HEK293 (cell line): ENCODE results near the gene GLRX2.

Experiments used
- CTCF ChIA-PET: fragments of 350-600 bp; formaldehyde crosslinking; extraction: SDS; loops from one replicate; lab custom pipeline; 2021; ENCODE audit warnings: antibody characterized with exemption; lab: Yijun Ruan, JAX
- POLR2A ChIA-PET: fragments of 300-600 bp; formaldehyde crosslinking; extraction: SDS; loops from one replicate; lab custom pipeline; 2020; ENCODE audit warnings: antibody characterized with exemption, inconsistent platforms; lab: Yijun Ruan, JAX
- H3K27ac ChIP-seq: fragments of 200-500 bp; sonication (Bioruptor generic); 2 replicates; pipeline ENCODE4 v1.5.1; 2014; ENCODE audit warnings: low read depth, low read length, control low read depth, inconsistent platforms; ENCODE audit errors: extremely low read depth
- H3K36me3 ChIP-seq, 2 experiments: fragments of 200-500 bp in 1 of 2; sonication (Bioruptor generic) in 1 of 2; 1 replicate in 1 of 2; 2 replicates in 1 of 2; pipeline ENCODE4 v1.5.1; 2014 to 2017; ENCODE audit warnings: inconsistent platforms in 2 of 2, low read length in 2 of 2; ENCODE audit not compliant: control insufficient read depth in 2 of 2, insufficient read depth in 1 of 2
- H3K4me1 ChIP-seq: fragments of 200-500 bp; sonication (Bioruptor generic); 2 replicates; pipeline ENCODE4 v1.5.1; 2014; ENCODE audit warnings: mild to moderate bottlenecking, low read length, inconsistent platforms; ENCODE audit not compliant: control insufficient read depth, insufficient read depth
- H3K4me3 ChIP-seq: 2 replicates; pipeline ENCODE4 v1.5.1; 2011; ENCODE audit warnings: low read depth, mild to moderate bottlenecking, control low read depth, low read length, moderate library complexity
- H3K9me3 ChIP-seq: fragments of 200-500 bp; sonication (Bioruptor generic); 2 replicates; pipeline ENCODE4 v1.5.1; 2014; ENCODE audit warnings: low read depth, low read length, inconsistent platforms; ENCODE audit not compliant: control insufficient read depth, insufficient read depth
- BCL11A ChIP-seq: fragments of 450-650 bp; formaldehyde crosslinking; IDR thresholded peaks from 2 replicates; pipeline ENCODE4 v1.5.1; 2016; ENCODE audit warnings: low read depth, missing biosample characterization, missing genetic modification characterization
- GFI1B ChIP-seq: fragments of 450-650 bp; formaldehyde crosslinking; IDR thresholded peaks from 2 replicates; pipeline ENCODE4 v1.5.1; 2016; ENCODE audit warnings: missing biosample characterization, missing genetic modification characterization
- GLIS1 ChIP-seq: fragments of 450-650 bp; formaldehyde crosslinking; IDR thresholded peaks from 2 replicates; pipeline ENCODE4 v1.5.1; 2016; ENCODE audit warnings: missing biosample characterization, missing genetic modification characterization
- IKZF3 ChIP-seq: fragments of 450-650 bp; IDR thresholded peaks from 2 replicates; pipeline ENCODE4 v1.5.0; 2018; ENCODE audit warnings: missing biosample characterization, mild to moderate bottlenecking, missing genetic modification characterization, moderate library complexity
- KLF1 ChIP-seq: fragments of 450-650 bp; formaldehyde crosslinking; IDR thresholded peaks from 2 replicates; pipeline ENCODE4 v1.5.1; 2016; ENCODE audit warnings: missing biosample characterization, missing genetic modification characterization
- KLF16 ChIP-seq: fragments of 450-650 bp; formaldehyde crosslinking; IDR thresholded peaks from 2 replicates; pipeline ENCODE4 v1.5.1; 2017; ENCODE audit warnings: missing biosample characterization, missing genetic modification characterization
- MEIS1 ChIP-seq: sonication (generic); formaldehyde crosslinking; IDR thresholded peaks from 2 replicates; pipeline ENCODE4 v1.8.1; 2022; ENCODE audit warnings: missing genetic modification reagents, mild to moderate bottlenecking, borderline replicate concordance
- MZF1 ChIP-seq: fragments of 450-650 bp; formaldehyde crosslinking; IDR thresholded peaks from 2 replicates; pipeline ENCODE4 v1.5.1; 2017; ENCODE audit warnings: missing biosample characterization, missing genetic modification characterization, borderline replicate concordance
- SALL2 ChIP-seq: fragments of 450-650 bp; formaldehyde crosslinking; IDR thresholded peaks from 2 replicates; pipeline ENCODE4 v1.5.0; 2017; ENCODE audit warnings: missing biosample characterization, mild to moderate bottlenecking, missing genetic modification characterization, borderline replicate concordance
- TCF7L2 ChIP-seq: IDR thresholded peaks from 2 replicates; pipeline ENCODE4 v1.6.1; 2011; ENCODE audit warnings: low read depth, mild to moderate bottlenecking, inconsistent platforms, low read length, moderate library complexity, borderline replicate concordance
- ZBTB17 ChIP-seq: fragments of 450-650 bp; formaldehyde crosslinking; IDR thresholded peaks from 2 replicates; pipeline ENCODE4 v1.5.1; 2016; ENCODE audit warnings: missing biosample characterization, missing genetic modification characterization
- ZBTB48 ChIP-seq: fragments of 450-650 bp; formaldehyde crosslinking; IDR thresholded peaks from 2 replicates; pipeline ENCODE4 v1.5.1; 2016; ENCODE audit warnings: missing biosample characterization, missing genetic modification characterization
- ZFHX2 ChIP-seq: fragments of 450-650 bp; formaldehyde crosslinking; conservative IDR thresholded peaks from 2 replicates; pipeline ENCODE4 v1.5.1; 2016; ENCODE audit warnings: missing biosample characterization, missing genetic modification characterization
- ZNF140 ChIP-seq: fragments of 450-650 bp; formaldehyde crosslinking; IDR thresholded peaks from 2 replicates; pipeline ENCODE4 v1.5.1; 2016; ENCODE audit warnings: missing biosample characterization, missing genetic modification characterization
- ZNF2 ChIP-seq: fragments of 450-650 bp; formaldehyde crosslinking; IDR thresholded peaks from 2 replicates; pipeline ENCODE4 v1.5.1; 2016; ENCODE audit warnings: missing biosample characterization, missing genetic modification characterization
- ZNF214 ChIP-seq: fragments of 450-650 bp; formaldehyde crosslinking; IDR thresholded peaks from 2 replicates; pipeline ENCODE4 v1.5.1; 2017; ENCODE audit warnings: missing biosample characterization, mild to moderate bottlenecking, missing genetic modification characterization, borderline replicate concordance
- ZNF596 ChIP-seq: fragments of 450-650 bp; IDR thresholded peaks from 2 replicates; pipeline ENCODE4 v1.5.0; 2018; ENCODE audit warnings: missing biosample characterization, mild to moderate bottlenecking, missing genetic modification characterization, moderate library complexity
- ZNF701 ChIP-seq: fragments of 450-650 bp; formaldehyde crosslinking; IDR thresholded peaks from 2 replicates; pipeline ENCODE4 v1.5.1; 2016; ENCODE audit warnings: missing biosample characterization, missing genetic modification characterization
- TF ChIP-seq, protein P1 (sequence below): fragments of 450-650 bp; formaldehyde crosslinking; IDR thresholded peaks from 2 replicates; pipeline ENCODE4 v1.5.1; 2016; ENCODE audit warnings: missing biosample characterization, missing genetic modification characterization
- TF ChIP-seq, protein P2 (sequence below): fragments of 450-650 bp; formaldehyde crosslinking; IDR thresholded peaks from 2 replicates; pipeline ENCODE4 v1.5.1; 2016; ENCODE audit warnings: missing biosample characterization, missing genetic modification characterization, low read depth
- TF ChIP-seq, protein P3 (sequence below): fragments of 450-650 bp; formaldehyde crosslinking; IDR thresholded peaks from 2 replicates; pipeline ENCODE4 v1.5.1; 2016; ENCODE audit warnings: missing biosample characterization, missing genetic modification characterization
- TF ChIP-seq, protein P4 (sequence below): fragments of 450-650 bp; formaldehyde crosslinking; IDR thresholded peaks from 2 replicates; pipeline ENCODE4 v1.5.1; 2016; ENCODE audit warnings: missing biosample characterization, missing genetic modification characterization
- TF ChIP-seq, protein P5 (sequence below): IDR thresholded peaks from 2 replicates; pipeline ENCODE4 v1.6.1; 2011; ENCODE audit warnings: mild to moderate bottlenecking, low read depth, low read length, borderline replicate concordance
- TF ChIP-seq, protein P6 (sequence below): fragments of 450-650 bp; formaldehyde crosslinking; IDR thresholded peaks from 2 replicates; pipeline ENCODE4 v1.5.1; 2016; ENCODE audit warnings: missing biosample characterization, missing genetic modification characterization

Gene GLRX2, protein sequence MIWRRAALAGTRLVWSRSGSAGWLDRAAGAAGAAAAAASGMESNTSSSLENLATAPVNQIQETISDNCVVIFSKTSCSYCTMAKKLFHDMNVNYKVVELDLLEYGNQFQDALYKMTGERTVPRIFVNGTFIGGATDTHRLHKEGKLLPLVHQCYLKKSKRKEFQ

DNA sequence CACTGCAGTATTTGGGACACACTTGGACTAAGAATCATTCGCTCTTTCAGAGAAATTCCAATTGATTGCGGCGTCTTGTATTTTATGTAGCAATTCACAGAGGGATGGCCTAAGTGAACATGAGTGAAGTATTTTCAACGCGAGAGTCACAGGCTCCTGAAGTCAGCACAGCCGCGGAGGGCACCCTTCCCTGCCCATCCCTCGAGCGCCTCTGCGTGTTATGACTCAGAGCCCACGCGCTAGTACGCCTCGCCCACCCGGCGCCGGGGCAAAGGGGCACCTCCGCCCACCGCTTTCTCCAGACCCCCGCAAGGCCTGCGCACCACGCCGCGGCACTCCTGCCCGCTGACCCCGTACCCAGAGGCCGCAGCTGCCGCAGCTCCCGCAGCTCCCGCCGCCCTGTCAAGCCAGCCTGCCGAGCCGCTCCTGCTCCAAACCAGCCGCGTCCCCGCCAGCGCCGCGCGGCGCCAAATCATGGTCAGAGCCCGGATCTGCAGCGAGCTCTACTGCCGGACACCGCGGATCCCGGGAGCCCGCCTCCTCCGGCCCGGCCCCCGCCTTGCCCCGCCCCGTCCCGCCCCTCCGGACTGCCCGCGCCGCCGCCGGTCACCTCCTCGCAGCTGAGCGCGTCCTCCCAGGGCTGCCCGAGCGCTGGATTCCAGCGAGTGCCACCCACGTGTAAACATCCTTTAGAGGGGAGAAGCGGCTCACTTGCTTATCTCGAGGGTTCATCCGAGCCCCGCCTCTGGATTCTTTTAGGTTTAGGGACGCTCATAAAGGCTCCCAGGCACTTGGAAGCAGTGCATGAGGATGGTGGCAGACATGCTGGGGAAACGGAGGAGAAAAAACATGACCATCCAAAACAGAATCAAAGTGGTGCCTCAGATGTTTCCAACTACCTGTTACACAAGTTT, at the start of gene GLRX2:
GLRX2 (minus strand) TSS at position 508 of the 914 bp plus-strand sequence; CDS start at position 476, 32 bp downstream.
- ChIA-PET POLR2A (interaction anchor here (0.6 to 2.8 kb wide), 11 partner anchors 8 to 46 kb away, joined by 3 to 28 read pairs (median 7); partner anchors contain the start of genes CDC73, RO60 and UCHL5), CTCF (interaction anchor here (1.1 kb wide), 2 partner anchors 8 to 15 kb away, joined by 3 read pairs; no protein-coding TSS in a partner anchor)
- peak within 1 kb of the TSS; percentile 73 for H3K27ac ChIP-seq
- no peaks in the 10 kb centered on the region for H3K9me3 ChIP-seq
- H3K4me1 ChIP-seq, result no peaks in the 10 kb centered on the region
- peak within 1 kb of the TSS; percentile 77 for H3K4me3 ChIP-seq
- peaks cover 2 to 6% of the 10 kb centered on the region in 2 experiments; a peak in 2 of 3 replicates for H3K36me3 ChIP-seq
- TF ChIP-seq, protein P1, sequence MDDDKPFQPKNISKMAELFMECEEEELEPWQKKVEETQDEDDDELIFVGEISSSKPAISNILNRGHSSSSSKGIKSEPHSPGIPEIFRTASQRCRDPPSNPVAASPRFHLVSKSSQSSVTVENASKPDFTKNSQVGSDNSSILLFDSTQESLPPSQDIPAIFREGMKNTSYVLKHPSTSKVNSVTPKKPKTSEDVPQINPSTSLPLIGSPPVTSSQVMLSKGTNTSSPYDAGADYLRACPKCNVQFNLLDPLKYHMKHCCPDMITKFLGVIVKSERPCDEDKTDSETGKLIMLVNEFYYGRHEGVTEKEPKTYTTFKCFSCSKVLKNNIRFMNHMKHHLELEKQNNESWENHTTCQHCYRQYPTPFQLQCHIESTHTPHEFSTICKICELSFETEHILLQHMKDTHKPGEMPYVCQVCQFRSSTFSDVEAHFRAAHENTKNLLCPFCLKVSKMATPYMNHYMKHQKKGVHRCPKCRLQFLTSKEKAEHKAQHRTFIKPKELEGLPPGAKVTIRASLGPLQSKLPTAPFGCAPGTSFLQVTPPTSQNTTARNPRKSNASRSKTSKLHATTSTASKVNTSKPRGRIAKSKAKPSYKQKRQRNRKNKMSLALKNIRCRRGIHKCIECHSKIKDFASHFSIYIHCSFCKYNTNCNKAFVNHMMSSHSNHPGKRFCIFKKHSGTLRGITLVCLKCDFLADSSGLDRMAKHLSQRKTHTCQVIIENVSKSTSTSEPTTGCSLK, result no peak
- TF ChIP-seq MZF1 (peak; percentile 37; the same call in 1 of the 2 replicates), ZNF140 (tag by site-specific recombination) (no peak), GLIS1 (tag by site-specific recombination) (peak; percentile 39; the same call in 1 of the 2 replicates), MEIS1 (no peak), TCF7L2 (no peak), ZBTB48 (peak; percentile 50; the same call in 1 of the 2 replicates), IKZF3 (peak; percentile 51), KLF1 (tag by site-specific recombination) (peak; percentile 44), ZNF701 (no peak), ZFHX2 (peak; percentile 94), ZNF214 (no peak), ZNF596 (no peak), KLF16 (tag by site-specific recombination) (peak; percentile 29; the same call in 1 of the 2 replicates), SALL2 (tag by site-specific recombination) (no peak), ZBTB17 (peak; percentile 53), ZNF2 (tag by site-specific recombination) (no peak), BCL11A (tag by site-specific recombination) (no peak), GFI1B (tag by site-specific recombination) (no peak)
- TF ChIP-seq, protein P2, sequence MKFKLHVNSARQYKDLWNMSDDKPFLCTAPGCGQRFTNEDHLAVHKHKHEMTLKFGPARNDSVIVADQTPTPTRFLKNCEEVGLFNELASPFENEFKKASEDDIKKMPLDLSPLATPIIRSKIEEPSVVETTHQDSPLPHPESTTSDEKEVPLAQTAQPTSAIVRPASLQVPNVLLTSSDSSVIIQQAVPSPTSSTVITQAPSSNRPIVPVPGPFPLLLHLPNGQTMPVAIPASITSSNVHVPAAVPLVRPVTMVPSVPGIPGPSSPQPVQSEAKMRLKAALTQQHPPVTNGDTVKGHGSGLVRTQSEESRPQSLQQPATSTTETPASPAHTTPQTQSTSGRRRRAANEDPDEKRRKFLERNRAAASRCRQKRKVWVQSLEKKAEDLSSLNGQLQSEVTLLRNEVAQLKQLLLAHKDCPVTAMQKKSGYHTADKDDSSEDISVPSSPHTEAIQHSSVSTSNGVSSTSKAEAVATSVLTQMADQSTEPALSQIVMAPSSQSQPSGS, result no peak
- TF ChIP-seq, protein P3, sequence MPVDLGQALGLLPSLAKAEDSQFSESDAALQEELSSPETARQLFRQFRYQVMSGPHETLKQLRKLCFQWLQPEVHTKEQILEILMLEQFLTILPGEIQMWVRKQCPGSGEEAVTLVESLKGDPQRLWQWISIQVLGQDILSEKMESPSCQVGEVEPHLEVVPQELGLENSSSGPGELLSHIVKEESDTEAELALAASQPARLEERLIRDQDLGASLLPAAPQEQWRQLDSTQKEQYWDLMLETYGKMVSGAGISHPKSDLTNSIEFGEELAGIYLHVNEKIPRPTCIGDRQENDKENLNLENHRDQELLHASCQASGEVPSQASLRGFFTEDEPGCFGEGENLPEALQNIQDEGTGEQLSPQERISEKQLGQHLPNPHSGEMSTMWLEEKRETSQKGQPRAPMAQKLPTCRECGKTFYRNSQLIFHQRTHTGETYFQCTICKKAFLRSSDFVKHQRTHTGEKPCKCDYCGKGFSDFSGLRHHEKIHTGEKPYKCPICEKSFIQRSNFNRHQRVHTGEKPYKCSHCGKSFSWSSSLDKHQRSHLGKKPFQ (tag by site-specific recombination), result no peak
- TF ChIP-seq, protein P4, sequence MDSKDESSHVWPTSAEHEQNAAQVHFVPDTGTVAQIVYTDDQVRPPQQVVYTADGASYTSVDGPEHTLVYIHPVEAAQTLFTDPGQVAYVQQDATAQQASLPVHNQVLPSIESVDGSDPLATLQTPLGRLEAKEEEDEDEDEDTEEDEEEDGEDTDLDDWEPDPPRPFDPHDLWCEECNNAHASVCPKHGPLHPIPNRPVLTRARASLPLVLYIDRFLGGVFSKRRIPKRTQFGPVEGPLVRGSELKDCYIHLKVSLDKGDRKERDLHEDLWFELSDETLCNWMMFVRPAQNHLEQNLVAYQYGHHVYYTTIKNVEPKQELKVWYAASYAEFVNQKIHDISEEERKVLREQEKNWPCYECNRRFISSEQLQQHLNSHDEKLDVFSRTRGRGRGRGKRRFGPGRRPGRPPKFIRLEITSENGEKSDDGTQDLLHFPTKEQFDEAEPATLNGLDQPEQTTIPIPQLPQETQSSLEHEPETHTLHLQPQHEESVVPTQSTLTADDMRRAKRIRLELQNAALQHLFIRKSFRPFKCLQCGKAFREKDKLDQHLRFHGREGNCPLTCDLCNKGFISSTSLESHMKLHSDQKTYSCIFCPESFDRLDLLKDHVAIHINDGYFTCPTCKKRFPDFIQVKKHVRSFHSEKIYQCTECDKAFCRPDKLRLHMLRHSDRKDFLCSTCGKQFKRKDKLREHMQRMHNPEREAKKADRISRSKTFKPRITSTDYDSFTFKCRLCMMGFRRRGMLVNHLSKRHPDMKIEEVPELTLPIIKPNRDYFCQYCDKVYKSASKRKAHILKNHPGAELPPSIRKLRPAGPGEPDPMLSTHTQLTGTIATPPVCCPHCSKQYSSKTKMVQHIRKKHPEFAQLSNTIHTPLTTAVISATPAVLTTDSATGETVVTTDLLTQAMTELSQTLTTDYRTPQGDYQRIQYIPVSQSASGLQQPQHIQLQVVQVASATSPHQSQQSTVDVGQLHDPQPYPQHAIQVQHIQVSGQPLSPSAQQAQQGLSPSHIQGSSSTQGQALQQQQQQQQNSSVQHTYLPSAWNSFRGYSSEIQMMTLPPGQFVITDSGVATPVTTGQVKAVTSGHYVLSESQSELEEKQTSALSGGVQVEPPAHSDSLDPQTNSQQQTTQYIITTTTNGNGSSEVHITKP, result peak; percentile 38
- TF ChIP-seq, protein P5, sequence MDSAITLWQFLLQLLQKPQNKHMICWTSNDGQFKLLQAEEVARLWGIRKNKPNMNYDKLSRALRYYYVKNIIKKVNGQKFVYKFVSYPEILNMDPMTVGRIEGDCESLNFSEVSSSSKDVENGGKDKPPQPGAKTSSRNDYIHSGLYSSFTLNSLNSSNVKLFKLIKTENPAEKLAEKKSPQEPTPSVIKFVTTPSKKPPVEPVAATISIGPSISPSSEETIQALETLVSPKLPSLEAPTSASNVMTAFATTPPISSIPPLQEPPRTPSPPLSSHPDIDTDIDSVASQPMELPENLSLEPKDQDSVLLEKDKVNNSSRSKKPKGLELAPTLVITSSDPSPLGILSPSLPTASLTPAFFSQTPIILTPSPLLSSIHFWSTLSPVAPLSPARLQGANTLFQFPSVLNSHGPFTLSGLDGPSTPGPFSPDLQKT, result no peak
- TF ChIP-seq, protein P6, sequence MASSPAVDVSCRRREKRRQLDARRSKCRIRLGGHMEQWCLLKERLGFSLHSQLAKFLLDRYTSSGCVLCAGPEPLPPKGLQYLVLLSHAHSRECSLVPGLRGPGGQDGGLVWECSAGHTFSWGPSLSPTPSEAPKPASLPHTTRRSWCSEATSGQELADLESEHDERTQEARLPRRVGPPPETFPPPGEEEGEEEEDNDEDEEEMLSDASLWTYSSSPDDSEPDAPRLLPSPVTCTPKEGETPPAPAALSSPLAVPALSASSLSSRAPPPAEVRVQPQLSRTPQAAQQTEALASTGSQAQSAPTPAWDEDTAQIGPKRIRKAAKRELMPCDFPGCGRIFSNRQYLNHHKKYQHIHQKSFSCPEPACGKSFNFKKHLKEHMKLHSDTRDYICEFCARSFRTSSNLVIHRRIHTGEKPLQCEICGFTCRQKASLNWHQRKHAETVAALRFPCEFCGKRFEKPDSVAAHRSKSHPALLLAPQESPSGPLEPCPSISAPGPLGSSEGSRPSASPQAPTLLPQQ, result peak; percentile 21; the same call in 1 of the 2 replicates
